GM19025 (cell line): ENCODE results near the gene STAG2.

ENCODE experiments used
- ATAC-seq: cut with Tn5 transposase; IDR thresholded peaks from one replicate; pipeline ENCODE4 v1.9.1; 2021; ENCODE audit warnings: mild to moderate bottlenecking, low read depth, moderate library complexity; ENCODE audit not compliant: unreplicated experiment

Gene STAG2

GRCh38 chrX:124151195-124151594 lies 189.7 kb downstream of the STAG2 start:
- ATAC-seq = no peak
